ENCODE results near the gene FAM186B. TPM values are rescaled to one million over a fixed set of nuclear protein-coding genes. Genes with fewer than 3 reads are reported as not detected.

The FAM186B gene
- total and polyA plus RNA-seq, 10 donors, result 0.08 to 0.67 (median 0.33) TPM; not detected in 4

DNA sequence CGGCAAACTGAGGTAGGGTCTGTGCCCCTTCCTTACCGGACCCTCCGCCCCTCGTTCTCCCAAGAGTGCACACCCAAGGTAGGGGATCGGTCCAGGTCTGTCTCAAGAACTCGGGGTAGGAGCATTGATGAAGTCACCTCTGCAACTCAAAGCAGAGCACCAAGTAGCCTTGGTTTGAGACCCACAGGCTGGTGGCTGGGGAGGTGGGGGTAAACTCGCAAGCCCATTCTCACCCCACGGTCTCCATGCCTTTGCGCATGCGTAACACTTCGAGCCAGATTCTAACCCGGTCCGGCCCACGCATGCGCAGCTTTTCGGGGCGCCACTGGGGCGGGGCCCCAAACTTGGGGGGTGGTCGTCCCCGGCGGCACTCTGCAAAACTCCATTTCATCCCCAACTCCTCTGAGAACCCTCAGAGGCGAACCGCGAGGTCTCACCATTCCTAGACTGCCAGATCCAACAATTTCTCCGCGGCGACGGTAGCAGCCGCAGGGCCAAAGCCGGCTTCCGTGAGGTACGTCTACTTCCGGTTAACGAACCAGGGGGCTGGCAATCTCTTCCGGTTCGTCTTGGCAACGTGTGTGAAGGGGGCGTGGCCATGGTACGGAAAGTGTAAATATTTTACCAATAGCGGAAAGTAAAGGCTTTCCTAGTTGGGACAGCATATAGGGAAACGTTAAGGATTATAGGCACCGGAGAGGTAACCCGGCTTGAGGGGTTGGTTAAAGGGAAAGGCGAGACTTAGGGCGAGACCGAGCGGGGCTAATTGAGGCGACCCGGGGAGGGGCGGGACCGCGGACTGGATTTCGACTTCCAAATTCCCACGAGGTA, 37.6 kb downstream of the FAM186B start, which contains the start of gene MCRS1:
TSS of gene MCRS1 (minus strand) at position 532 of the 831 bp plus-strand sequence. CDS start 1,411 bp downstream, outside the sequence.
- intact Hi-C loops (cut with DNase I; ENCODE audit: low total_unique reads), result no loop called here

DNA sequence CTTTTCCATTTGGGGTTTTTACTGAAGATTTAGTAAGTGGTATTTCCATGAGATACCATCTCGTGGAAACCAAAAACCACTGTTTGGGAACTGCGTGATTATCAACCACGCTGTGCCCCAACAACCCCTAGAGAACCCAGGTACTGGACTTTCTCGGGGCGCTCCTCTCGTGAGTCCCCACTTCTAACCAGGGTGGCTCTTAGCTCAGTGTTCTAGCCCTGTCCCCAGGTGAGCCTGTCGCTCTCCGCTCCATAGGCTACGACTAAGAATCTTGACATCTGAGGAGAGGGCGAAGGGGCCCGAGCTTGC, 38.2 kb downstream of the FAM186B start:
- Histone ChIP-seq H3K27ac (peak overlapping the region in 7 of 8 donors; percentile 91 to 99 (median 96)), H3K27me3 (replicated peaks in 1 of 7) (no peaks in the 10 kb centered on the region), H3K9me3 (no peaks in the 10 kb centered on the region), H3K4me3 (peak overlapping the region; percentile 74 to 100 (median 96)), H3K4me1 (peaks cover 15 to 67% (median 51%) of the 10 kb centered on the region in 6 donors), H3K36me3 (peaks cover 0 to 42% (median 31%) of the 10 kb centered on the region in 6 donors)
- DNase-seq, result no peak
- intact Hi-C loops (cut with DNase I; ENCODE audit: low total_unique reads), result no loop called here
- TF ChIP-seq POLR2AphosphoS5 (IDR thresholded peaks at IDR 0.05) (no peak), POLR2A (IDR thresholded peaks at IDR 0.05) (no peak), CTCF (IDR thresholded peaks at IDR 0.05 in 8 of 11, conservative IDR thresholded peaks at IDR 0.05 in 3 of 11) (no peak)
- WGBS, 5 donors, result 2 to 4% (median 3%) methylated on average over 11 of the region's 11 CpGs

More for the DNA sequence above, 37.6 kb downstream of the FAM186B start, which contains the start of gene MCRS1:
- H3K4me1 ChIP-seq, result peaks cover 15 to 67% (median 51%) of the 10 kb centered on the region in 6 donors
- peaks cover 0 to 36% (median 25%) of the 10 kb centered on the region in 6 donors for H3K36me3 ChIP-seq
- no peaks in the 10 kb centered on the region for H3K9me3 ChIP-seq
- no peaks in the 10 kb centered on the region for H3K27me3 ChIP-seq (replicated peaks in 1 of 7)
- peak in 1 of 3 donors; percentile 26 for TF ChIP-seq POLR2A (IDR thresholded peaks at IDR 0.05)
- no peak for TF ChIP-seq CTCF (IDR thresholded peaks at IDR 0.05 in 8 of 11, conservative IDR thresholded peaks at IDR 0.05 in 3 of 11)
- TF ChIP-seq POLR2AphosphoS5 (IDR thresholded peaks at IDR 0.05), result peak; percentile 91 to 98 (median 94)
- DNase-seq, result peak; percentile 95
- 0 to 1% (median 0%) methylated on average over 53 to 54 of the region's 54 CpGs for WGBS, 5 donors
- H3K4me3 ChIP-seq, result peak within 1 kb of the TSS; percentile 74 to 100 (median 96)
- H3K27ac ChIP-seq, result peak within 1 kb of the TSS; percentile 91 to 99 (median 96)

- Histone ChIP-seq H3K27me3 (replicated peaks in 1 of 7) (no peaks in the 10 kb centered on the region), H3K36me3 (peaks cover 0 to 51% (median 40%) of the 10 kb centered on the region in 6 donors), H3K9me3 (no peaks in the 10 kb centered on the region), H3K4me1 (peaks cover 15 to 66% (median 51%) of the 10 kb centered on the region in 6 donors), H3K27ac (no peak overlapping the region), H3K4me3 (peak overlapping the region in 3 of 8 donors; percentile 86 to 100 (median 95))
- TF ChIP-seq POLR2A (IDR thresholded peaks at IDR 0.05) (no peak), CTCF (IDR thresholded peaks at IDR 0.05 in 8 of 11, conservative IDR thresholded peaks at IDR 0.05 in 3 of 11) (no peak), POLR2AphosphoS5 (IDR thresholded peaks at IDR 0.05) (no peak)
- peak; percentile 74 for DNase-seq
- 94 to 97% (median 96%) methylated on average over 10 to 13 of the region's 13 CpGs for WGBS, 5 donors
- intact Hi-C loops (cut with DNase I; ENCODE audit: low total_unique reads), result no loop called here
Measured at GRCh38 chr12:49566361-49566760, 39.1 kb downstream of the FAM186B start.
